GM13976 (cell line): Measurements from ENCODE around the gene CST7.

Experiments used
- DNase-seq: peaks from one replicate; pipeline ENCODE4 v3.0.0; 2012; ENCODE audit warnings: low spot score
- in situ Hi-C: fragments of 300-500 bp; cut with MboI; formaldehyde crosslinking; loops from one replicate; pipeline ENCODE4 v1.12.0; 2022; ENCODE audit warnings: low sequenced_read_pairs, mixed read lengths, inconsistent platforms; ENCODE audit not compliant: unreplicated experiment
- TF ChIP-seq, protein P1 (sequence below): IDR thresholded peaks from 2 replicates; pipeline ENCODE4 v1.5.1; 2012; ENCODE audit warnings: borderline replicate concordance, mild to moderate bottlenecking; ENCODE audit not compliant: insufficient read depth; ENCODE audit errors: extremely low read depth, missing control alignments, control extremely low read depth

Gene CST7

GRCh38 chr20:24980291-24981053 lies 31.4 kb downstream of the CST7 start:
- no peak for DNase-seq
- in situ Hi-C loops: no loop called here
- TF ChIP-seq, protein P1, sequence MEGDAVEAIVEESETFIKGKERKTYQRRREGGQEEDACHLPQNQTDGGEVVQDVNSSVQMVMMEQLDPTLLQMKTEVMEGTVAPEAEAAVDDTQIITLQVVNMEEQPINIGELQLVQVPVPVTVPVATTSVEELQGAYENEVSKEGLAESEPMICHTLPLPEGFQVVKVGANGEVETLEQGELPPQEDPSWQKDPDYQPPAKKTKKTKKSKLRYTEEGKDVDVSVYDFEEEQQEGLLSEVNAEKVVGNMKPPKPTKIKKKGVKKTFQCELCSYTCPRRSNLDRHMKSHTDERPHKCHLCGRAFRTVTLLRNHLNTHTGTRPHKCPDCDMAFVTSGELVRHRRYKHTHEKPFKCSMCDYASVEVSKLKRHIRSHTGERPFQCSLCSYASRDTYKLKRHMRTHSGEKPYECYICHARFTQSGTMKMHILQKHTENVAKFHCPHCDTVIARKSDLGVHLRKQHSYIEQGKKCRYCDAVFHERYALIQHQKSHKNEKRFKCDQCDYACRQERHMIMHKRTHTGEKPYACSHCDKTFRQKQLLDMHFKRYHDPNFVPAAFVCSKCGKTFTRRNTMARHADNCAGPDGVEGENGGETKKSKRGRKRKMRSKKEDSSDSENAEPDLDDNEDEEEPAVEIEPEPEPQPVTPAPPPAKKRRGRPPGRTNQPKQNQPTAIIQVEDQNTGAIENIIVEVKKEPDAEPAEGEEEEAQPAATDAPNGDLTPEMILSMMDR: no peak

- TF ChIP-seq, protein P1: no peak
- DNase-seq: no peak
- in situ Hi-C loops: no loop called here
Observed at GRCh38 chr20:24981282-24981681, 32.2 kb downstream of the CST7 start.

GRCh38 chr20:24981790-24982189 lies 32.7 kb downstream of the CST7 start:
- TF ChIP-seq, protein P1: no peak
- in situ Hi-C loops: no loop called here
- no peak for DNase-seq

DNA sequence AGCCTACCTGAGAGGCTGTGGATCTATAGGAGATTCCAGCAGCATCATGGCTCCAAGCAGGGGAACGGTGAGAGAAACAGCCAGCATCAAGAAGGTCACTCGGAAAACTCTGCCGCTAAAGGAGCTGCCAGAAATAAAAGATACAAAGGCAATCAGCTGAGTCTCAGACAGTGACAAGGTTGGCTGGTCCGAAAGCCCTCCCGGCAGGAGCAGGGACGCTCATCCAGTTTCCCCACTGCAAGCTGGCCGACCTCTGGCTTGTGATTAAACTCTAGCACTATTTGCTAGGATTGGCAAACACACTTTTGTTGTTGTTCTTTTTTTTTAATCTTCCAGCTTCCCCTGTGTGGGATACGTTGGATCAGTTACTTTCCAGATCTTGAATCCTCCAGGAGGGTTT lies 34.8 kb downstream of the CST7 start:
- DNase-seq: no peak
- in situ Hi-C loops: no loop called here
- TF ChIP-seq, protein P1: no peak

DNA sequence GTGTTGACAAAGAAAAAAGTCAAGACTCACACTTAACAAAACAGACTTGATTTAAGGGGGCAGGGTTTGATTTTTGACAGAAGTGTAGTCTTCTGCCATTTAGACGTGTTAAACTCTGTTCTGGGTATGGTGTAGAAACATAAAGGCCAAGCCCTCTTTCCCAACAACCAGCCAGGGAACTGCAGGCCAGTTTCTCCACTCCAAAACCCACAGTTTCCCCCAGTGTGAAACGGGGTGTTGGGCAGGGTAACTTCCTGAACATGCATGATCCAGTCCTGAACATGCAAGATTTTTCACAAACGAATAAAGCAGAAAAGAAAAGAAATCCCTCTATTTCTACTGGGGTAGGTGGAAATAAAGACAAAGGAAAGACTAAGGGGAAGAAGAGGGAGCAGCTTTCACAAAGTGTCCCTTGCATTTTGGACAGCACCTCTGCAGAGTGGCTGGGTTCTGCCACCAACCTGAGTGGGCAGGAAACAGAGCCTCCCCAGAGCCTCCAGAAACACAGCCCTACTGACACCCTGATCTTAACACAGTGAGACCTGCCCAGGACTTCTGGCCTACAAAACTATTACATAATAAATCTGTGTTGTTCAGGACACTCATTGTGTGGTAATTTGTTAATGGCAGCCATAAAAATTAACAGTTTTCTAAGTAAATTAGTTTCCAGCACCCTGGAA lies 36.0 kb downstream of the CST7 start:
- DNase-seq: no peak
- in situ Hi-C loops: no loop called here
- TF ChIP-seq, protein P1: no peak

DNA sequence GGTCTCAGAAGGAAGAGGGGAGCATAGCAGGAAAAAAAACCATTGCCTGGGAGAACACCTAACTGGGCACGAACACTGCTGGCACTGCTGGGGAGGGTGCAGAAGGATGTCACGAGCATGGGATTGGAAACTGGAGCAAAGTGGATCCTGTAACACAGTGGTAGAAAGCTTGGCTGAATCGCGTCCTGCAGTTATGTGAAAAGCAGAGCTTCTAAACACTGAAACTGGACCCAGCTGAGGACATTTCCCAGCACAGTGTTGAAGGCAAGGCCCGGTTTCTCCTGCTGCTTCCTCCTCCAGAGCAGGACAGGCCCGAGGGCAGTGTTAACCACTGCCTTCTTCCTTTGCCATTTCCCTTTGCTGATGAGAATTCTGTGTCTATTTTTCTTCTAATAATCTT lies 36.7 kb downstream of the CST7 start:
- no peak for DNase-seq
- TF ChIP-seq, protein P1: no peak
- in situ Hi-C loops: no loop called here
